D721Med (cell line): ENCODE data around the gene SPECC1L.

Source experiments
- DNase-seq: peaks from one replicate; pipeline ENCODE4 v3.0.0; 2011; ENCODE audit warnings: low spot score; ENCODE audit not compliant: insufficient read length
- FAIRE-seq: peaks from 2 replicates; lab custom pipeline; 2011; peaks lifted over from hg19 to GRCh38; lab: Jason Lieb, UNC
- TF ChIP-seq, protein P1 (sequence below): IDR thresholded peaks from 2 replicates; pipeline ENCODE4 v1.5.1; 2012; ENCODE audit warnings: mild to moderate bottlenecking, control low read depth; ENCODE audit not compliant: insufficient read depth; ENCODE audit errors: missing control alignments

SPECC1L gene

DNA sequence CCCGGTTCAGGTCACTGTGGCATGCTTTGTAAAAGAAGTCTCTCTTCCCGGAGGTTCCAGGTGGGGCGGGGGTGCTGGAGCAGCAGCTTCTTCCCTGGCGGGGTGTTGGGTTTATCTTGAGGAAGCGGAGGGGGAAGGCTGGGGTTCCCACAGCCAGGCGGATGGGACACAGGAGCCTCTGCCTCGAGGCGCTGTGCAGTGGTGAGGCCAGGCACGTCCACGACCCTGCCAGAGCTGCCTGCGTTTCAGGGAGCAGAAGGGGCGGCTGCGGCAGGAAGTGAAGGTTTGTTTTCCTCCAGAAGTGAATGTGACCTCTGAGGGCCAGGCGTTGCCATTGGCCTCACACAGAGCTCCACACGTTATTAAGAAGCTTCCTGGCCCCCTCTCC is 136.6 kb downstream of the SPECC1L start:
- TF ChIP-seq, protein P1, sequence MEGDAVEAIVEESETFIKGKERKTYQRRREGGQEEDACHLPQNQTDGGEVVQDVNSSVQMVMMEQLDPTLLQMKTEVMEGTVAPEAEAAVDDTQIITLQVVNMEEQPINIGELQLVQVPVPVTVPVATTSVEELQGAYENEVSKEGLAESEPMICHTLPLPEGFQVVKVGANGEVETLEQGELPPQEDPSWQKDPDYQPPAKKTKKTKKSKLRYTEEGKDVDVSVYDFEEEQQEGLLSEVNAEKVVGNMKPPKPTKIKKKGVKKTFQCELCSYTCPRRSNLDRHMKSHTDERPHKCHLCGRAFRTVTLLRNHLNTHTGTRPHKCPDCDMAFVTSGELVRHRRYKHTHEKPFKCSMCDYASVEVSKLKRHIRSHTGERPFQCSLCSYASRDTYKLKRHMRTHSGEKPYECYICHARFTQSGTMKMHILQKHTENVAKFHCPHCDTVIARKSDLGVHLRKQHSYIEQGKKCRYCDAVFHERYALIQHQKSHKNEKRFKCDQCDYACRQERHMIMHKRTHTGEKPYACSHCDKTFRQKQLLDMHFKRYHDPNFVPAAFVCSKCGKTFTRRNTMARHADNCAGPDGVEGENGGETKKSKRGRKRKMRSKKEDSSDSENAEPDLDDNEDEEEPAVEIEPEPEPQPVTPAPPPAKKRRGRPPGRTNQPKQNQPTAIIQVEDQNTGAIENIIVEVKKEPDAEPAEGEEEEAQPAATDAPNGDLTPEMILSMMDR = no peak
- FAIRE-seq = no peak
- no peak for DNase-seq

DNA sequence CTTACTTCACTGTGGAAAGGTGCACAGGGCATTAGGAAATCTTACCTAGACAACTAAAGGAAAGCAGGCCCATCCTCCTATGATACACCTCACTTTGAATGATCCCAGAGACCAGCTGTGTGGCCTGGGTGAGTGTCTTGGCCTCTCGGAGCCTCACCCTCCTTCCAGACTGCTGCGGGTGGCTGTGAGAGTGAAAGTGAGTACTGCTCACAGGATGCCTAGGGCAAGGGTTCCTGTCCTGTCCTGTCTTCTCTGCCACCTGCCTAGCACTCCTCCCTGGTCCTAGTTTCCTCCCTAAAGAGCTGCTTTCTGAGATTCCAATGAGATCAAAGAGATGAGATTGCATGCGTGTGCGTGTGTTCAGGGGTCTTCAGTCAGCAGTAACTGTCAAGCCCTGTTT is 137.3 kb downstream of the SPECC1L start:
- DNase-seq (no peak), FAIRE-seq (no peak)
- TF ChIP-seq, protein P1 = no peak

DNA sequence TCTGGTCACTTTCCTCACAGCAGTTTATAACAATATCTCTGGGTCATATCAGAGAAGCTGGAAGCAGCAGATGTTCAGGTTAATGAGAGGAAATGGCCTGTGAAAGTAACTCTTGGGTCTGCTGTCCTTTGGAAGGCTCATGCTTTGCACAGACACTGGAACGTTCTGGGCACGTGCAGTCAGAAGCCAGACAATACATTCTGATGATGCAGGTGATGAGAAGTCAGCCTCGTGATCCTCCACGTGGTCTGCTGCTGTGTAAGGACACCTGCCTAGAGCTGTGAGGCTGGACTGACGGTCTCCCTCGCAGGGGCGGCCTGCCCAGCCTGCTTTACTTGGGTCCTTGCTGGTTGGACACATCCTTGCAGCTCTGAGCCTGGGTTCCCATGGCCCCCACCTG is 138.0 kb downstream of the SPECC1L start:
- DNase-seq (no peak), FAIRE-seq (no peak)
- TF ChIP-seq, protein P1 = no peak

DNA sequence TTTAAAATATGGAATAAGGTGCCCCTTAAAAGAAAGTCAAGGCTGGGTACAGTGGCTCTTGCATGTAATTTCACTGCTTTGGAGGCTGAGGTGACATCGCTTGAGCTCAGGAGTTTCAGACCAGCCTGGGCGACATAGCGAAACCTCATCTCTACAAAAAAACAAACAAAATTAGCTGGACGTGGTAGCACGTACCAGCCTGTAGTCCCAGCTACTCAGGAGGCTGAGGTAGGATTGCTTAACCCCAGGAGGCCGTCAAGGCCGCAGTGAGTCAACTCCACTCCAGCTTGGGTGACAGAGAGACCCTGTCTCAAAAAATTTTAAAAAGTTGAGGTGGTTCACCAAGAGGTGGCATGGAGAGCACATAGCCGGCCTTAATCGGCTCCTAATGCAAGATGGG is 139.1 kb downstream of the SPECC1L start:
- TF ChIP-seq, protein P1 = no peak
- FAIRE-seq (no peak), DNase-seq (no peak)

DNA sequence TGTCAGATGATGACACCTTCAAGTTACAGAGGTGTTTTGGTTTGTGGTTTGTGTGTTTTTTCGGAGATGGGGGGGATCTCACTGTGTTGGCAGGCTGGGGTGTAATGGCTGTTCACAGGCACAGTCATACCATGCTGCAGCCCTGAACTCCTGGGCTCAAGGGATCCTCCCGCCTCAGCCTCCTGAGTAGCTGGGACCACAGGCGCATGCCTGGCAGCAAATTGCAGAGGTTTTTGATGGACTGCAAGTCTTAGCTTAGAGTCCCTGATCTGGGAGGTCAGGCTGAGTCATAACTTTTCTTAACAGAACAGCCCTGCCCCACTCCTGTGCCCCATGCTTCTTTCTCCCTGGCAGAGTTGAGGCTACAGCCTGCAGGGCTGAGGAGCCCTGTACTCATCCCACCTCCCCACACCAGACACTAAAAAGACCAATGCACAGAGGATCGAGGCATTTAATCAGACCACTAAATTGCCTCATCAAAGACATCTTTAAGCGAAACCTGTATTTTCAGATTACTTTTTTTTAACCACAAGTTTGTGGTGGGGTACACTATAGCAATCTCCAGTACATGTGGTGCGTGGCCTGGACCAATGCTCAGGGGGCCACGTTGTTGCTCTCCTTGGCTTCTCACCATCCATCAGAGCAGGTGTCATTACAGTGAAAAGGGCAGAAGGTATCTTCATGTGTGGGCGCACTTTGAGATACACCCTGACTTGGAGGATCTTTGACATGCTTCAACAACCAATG is 139.7 kb downstream of the SPECC1L start:
- FAIRE-seq (no peak), DNase-seq (no peak)
- TF ChIP-seq, protein P1 = no peak

DNA sequence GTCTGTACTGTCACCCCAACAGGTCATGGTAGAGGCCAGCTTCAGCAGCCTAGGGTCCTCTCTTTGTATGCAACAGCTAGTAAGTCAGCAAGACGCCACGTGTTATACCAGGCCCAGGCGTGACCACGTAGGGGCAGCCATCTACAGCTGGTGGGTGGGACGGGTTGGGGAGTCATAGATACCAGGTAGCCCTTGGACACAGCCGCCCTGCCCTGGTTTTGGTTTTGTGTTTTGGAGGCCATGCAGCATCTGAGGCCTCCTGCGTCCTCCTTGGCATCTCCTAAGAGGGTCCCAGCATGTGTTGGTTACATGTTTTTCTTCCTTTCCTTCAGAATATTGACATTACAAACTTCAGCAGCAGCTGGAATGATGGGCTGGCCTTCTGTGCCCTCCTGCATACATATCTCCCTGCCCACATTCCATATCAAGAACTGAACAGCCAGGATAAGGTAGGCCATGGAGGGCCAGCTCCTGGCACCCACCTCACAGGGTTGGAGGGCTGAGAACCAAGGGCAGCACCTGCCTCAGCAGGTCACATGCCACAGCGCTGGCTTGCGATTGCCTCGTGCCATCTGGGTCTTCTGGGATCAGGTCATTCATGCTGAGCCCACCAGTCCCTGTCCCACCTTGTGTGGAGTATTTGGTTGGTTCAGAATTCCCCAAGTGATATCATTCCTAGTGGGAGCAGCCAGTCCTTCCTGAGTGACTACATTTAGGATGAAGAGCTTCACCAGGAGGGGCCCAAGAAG is 140.8 kb downstream of the SPECC1L start:
- DNase-seq (peak; percentile 10), FAIRE-seq (no peak)
- TF ChIP-seq, protein P1 = no peak

DNA sequence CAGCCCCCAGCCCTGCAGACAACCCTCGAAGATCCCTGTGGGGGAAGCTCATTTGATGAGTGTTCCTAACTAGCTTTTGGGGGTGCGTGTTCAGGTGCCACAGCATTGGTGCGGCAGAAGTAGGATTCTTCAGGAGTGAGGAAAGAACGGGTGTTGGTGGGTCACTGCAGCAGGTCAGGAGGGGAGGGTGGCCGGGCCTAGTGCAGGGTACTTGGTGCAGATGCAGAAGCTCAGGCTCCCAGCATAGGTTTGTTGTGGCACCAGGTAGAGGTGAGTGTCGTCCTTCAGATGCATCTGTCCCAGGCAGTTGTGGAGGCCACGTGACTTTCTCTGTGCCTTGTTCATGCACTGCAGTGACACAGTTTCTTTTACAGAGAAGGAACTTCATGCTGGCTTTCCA is 141.6 kb downstream of the SPECC1L start:
- FAIRE-seq = no peak
- peak; percentile 8 for DNase-seq
- TF ChIP-seq, protein P1 = no peak
